Right lobe of liver (tissue), 4 donors: Measurements from ENCODE around the gene HINT2.

Experiments
- POLR2A ChIP-seq: fragments of 450-650 bp; IDR thresholded peaks from one replicate; pipeline ENCODE4 v1.6.1; 2017; ENCODE audit warnings: antibody characterized with exemption, mild to moderate bottlenecking
- TF ChIP-seq, protein P1 (sequence below), 4 donors: fragments of 200-600 bp in 3 of 4; fragments of 450-650 bp in 1 of 4; IDR thresholded peaks; one replicate each; pipeline versions ENCODE4 v1.5.1 to v1.8.0; 2016 to 2022; ENCODE audit warnings: antibody characterized with exemption in 4 of 4, mild to moderate bottlenecking in 2 of 4
- donor health status: DM: no; HTN: no; CAD: no.
- donor health status: DM: no; HTN: no; CAD: no.
- donor health status: DM: no; HTN: yes; CAD: no.

DNA sequence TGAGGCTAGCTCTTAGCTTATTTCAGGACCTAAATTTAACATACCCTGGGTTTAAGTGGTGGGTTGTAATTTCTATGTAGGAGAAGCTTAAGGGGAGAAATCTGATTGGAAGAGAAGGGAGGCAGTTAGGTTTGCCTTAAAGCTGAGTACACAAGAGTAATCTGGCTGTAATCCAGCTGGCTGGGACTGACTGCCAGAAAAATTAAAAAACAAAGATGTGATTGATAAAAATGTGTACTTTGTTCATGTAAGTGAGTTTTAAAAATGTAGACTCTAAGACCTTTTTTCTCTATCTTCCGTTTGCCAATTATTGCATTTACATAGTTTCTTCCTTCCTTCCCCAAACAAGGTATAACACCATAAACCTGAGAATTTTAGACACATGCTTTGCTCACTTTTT, 43.3 kb downstream of the HINT2 start:
- TF ChIP-seq, protein P1, sequence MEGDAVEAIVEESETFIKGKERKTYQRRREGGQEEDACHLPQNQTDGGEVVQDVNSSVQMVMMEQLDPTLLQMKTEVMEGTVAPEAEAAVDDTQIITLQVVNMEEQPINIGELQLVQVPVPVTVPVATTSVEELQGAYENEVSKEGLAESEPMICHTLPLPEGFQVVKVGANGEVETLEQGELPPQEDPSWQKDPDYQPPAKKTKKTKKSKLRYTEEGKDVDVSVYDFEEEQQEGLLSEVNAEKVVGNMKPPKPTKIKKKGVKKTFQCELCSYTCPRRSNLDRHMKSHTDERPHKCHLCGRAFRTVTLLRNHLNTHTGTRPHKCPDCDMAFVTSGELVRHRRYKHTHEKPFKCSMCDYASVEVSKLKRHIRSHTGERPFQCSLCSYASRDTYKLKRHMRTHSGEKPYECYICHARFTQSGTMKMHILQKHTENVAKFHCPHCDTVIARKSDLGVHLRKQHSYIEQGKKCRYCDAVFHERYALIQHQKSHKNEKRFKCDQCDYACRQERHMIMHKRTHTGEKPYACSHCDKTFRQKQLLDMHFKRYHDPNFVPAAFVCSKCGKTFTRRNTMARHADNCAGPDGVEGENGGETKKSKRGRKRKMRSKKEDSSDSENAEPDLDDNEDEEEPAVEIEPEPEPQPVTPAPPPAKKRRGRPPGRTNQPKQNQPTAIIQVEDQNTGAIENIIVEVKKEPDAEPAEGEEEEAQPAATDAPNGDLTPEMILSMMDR (IDR thresholded peaks at IDR 0.05), result no peak
- no peak for TF ChIP-seq POLR2A
